GM21529 (cell line): ENCODE results near the gene FBXO28.
A peak's percentile ranks its signal among the peaks of the same experiment; 100 is the strongest.

Source experiments
- ATAC-seq: cut with Tn5 transposase; IDR thresholded peaks from one replicate; pipeline ENCODE4 v1.9.1; 2021; ENCODE audit not compliant: unreplicated experiment

The FBXO28 gene

DNA sequence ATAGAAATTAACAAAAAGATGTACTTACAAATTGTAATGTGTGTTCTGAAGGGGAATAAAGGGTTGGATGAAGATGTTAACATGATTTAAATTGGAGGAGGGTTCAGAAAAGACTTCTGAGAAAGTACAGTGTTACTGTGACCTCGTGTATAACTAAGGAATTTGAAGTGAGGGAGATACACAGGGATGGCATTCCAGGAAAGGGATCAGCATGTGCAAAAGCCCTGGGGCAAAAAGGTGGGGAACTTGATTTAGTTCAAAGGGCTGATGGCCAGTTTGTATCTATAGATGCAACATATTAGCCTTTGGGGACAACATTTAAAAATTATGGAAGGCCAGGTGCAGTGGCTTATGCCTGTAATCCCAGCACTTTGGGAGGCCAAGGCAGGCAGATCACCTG lies 35.8 kb downstream of the FBXO28 start:
- ATAC-seq, result no peak

DNA sequence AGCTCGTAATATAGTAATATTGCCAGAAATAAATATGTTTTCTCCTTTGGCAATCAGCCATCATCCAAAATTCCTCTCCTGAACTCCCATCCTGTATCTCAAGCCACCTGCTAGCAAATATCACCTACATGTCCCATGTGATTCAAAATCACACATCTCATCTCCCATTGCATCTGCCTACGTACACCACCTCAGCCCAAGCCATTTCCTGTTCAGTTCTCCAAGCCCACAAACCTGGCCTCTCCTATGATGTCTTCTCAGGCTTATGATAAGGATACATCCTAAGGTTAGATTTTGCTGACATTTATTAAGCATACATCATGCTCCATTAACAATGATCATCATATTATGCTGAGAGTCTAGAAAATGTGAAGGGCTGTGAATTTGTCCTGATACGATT lies 37.2 kb downstream of the FBXO28 start:
- no peak for ATAC-seq

DNA sequence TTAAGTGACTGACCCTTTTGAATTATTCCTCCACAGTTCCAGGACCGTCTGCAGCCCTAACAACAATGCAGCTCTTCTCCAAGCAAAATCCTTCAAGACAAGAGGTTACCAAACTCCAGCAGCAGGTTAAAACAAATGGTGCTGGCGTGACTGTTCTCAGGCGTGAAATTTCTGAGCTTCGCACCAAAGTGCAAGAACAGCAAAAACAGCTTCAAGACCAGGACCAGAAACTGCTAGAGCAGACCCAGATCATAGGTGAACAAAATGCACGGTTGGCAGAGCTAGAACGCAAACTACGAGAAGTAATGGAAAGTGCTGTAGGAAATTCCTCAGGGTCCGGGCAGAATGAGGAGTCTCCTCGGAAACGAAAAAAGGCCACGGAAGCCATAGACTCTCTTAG lies 43.4 kb downstream of the FBXO28 start:
- ATAC-seq, result no peak

DNA sequence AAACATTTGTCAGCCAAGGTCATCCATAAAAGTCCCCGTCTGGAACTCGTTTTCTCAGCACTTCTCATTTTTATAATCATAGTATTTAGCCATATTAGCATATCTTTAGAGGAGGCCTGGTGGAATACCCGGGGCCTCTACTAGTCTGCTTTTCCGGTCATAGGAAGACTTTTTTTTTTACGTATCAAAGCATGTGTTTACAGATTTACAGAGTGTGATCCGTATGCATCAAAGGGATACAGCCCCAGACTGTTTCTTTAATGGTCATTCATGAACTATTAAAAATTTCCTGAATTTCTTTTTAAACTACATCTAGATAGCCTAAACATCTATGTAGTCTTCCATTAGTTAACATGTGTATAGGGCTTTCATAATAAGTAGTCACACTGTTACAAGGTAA lies 45.6 kb downstream of the FBXO28 start:
- ATAC-seq, result no peak

DNA sequence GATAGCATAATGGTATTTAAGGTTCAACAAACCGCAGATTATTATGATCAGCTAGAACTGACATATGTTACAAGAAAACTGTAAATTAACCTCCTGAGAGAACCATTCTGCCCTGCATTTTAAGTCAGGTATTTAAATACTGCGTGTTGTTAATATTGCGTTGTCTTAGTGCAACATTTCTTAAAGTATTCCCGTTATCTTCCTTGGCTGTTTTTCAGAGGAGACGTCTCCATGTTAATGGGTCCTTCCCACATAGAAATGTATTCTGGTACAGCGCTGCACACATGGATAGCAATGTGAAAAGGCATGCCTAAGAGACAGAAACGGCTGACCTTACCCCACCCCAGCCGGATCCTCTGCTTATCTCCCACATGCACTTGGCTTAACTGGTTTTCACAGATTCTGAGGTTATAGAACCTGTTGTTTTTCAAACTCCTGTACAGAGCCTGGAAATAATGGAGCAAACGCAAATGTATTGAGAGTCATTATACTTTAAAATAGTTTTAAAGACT lies 46.3 kb downstream of the FBXO28 start:
- no peak for ATAC-seq

DNA sequence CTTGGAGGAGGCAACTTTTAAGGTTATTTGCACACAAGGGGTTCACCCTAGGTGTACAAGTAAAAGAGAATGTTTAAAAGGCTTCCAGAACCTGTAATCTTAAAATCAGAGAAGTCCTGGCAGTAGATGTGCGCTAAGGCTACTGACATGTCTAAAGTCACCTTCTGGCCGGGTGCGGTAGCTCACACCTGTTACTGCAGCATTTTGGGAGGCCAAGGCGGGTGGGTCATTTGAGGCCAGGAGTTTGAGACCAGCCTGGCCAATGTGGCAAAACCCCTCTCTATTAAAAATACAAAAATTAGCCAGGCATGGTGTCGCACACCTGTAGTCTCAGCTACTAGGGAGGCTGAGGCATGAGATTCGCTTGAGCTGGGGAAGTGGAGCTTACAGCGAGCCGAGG lies 48.9 kb downstream of the FBXO28 start:
- no peak for ATAC-seq

DNA sequence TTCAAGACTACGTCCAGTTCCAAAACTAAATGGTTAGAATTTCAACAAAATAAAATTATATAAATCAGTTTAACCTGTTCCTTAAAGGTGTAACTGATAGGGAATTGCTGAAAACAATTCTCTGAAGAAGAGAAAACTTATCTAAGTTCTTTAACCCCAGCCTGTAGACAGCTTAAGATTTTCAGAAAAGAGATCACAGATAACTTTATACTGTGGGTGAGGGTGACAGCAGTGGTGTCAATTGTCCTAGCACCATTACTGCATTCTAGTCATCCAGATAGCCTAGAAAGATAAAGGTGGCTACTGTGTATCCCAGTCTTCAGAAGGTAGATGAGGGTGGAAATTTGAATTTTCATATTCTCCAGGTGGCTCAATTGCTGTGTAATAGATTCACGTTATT lies 49.4 kb downstream of the FBXO28 start:
- no peak for ATAC-seq

DNA sequence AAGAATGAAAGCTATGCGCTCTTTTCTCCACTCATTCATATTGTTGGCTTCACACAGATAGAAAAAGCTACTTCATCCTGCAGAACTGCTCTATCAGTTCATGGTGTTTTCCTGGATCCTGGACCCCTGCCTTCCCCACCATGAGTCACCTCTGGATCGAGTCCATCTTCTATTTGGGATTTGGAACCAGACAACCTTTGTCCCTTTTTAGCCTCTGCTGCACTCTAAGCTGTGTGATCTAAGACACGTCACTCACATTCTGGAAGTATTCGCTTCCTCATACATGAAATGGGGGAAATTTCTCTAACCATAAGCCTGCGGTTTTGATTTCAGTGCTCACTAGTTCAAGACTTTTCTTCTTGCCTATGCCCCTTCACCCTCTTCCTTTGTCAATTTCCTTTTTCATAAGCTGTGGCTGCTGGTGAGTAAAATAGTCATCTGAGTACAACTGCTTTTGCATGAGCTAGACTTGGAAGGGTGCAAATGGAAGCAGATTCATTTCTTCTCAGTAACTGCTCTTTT lies 55.0 kb downstream of the FBXO28 start:
- ATAC-seq, result peak; percentile 95

DNA sequence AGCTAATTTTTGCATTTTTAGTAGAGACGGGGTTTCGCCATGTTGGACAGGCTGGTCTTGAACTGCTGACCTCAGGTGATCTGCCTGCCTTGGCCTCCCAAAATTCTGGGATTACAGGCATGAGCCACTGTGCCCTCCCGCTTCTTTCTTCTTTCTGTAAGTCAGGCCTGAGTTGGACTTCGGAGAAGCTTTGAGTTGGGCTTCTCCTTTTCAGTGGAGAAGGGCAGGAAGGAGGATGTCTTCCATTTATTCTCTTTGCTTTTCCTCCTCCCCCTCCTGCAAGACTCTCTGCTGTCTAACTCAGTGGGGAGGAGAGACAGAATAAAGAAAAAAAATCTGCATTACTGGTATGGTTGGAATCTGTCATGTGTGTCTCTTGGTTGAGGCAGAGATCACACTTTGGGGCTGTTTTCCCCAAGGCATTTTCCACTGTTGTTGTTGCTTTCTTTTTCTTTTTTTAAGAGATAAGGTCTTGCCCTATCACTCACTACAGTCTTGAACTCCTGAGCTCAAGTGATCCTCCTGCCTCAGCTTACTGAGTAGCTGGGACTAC lies 55.9 kb downstream of the FBXO28 start:
- no peak for ATAC-seq

DNA sequence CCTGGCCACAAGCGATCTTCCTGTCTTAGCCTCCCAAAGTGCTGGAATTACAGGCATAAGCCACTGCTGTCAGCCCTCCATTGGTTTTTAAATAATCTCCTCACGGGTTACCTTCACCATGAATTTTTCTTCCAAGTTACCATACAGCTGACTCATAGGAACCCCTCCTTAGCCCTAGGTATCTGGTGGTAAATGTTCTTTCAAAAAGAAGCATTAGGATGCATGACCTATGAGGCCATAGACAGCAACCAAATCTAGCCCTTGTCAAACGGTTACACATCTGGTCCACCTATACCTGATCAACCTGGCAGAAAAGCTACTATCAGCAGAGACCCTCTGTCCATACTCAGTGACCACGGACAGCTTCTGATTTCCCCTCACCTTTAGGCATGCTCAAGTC lies 56.4 kb downstream of the FBXO28 start:
- ATAC-seq, result no peak

DNA sequence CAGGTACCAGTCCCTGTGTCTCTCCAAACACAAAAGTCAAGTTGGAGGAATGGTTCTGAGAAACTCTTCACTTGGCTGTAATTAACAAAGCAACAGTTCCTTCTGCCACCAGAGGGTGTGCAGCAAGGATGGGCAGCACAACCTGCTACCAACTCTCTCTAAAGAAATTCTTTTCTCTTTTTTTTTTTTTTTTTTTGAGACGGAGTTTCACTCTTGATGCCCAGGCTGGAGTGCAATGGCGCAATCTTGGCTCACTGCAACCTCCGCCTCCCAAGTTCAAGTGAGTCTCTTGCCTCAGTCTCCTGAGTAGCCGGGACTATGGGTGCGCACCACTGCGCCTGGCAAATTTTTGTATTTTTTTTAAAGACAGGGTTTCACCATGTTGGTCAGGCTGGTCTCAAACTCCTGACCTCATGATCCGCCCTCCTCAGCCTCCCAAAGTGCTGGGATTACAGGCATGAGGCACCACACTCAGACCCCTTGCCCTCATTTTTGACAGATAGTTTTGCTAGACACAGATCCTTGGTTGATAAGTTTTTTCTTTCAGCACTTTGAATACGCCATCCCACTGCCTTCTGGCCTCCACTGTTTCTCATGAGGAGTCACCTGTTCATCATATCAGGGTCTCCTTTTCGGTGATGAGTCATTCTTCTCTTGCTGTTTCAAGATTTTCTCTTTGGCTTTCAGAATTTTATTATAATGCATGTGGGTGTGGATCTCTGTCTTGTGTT lies 57.0 kb downstream of the FBXO28 start:
- no peak for ATAC-seq

DNA sequence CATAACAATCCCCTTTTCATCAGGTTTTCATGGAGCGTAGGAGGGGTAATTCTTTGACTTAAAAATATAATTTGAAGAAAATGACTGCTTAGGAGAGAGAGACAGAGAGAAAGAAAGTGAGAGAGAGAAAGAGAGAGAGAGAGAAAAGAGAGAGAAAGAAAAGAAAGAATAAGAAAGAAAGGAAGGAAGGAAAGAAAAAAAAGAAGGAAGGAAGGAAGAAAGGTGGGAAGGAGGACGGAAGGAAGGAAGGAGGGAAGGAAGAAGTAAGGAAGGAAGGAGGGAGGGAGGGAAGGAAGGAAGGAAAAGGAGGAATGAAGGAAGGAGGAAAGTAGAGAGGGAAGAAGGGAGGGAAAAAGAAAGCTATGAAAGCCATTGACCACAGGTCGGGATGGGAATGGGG lies 58.3 kb downstream of the FBXO28 start:
- no peak for ATAC-seq

DNA sequence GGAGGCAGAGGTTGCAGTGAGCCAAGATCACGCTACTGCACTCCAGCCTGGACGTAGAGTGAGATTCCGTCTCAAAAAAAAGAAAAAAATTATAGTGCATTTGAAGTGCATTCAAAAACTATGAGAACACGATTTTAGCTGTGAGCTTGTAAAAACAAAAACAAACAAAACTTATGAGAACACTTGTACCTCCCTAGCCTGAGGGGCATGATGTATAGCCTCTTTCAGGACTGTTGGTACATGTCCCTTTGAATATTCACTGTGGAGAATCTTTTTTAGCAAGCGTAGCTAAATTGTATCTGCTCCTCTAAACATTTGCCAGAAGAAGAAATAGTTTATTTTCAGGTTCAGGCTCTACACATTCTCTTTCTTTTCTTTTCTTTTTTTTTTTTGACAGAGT lies 59.6 kb downstream of the FBXO28 start:
- no peak for ATAC-seq

DNA sequence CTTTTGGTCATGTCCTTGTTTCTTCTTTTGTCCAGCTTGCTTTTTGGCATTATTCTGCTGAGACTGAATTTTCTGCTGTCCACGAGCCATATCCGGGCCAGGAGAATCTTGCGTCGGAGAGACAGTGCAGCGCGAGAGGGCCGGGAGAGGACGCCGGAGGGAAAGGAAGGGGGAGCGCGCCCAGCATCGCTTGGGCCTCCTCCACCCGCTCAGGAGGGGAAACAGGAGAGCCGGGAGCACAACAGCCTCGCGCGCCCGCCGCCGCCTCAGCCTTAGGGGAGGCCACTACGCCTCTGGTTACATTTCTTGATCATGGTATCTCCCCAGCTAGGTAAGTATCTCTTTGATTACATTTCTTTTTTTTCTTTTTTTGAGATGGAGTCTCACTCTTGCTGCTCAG lies 61.7 kb downstream of the FBXO28 start:
- no peak for ATAC-seq

DNA sequence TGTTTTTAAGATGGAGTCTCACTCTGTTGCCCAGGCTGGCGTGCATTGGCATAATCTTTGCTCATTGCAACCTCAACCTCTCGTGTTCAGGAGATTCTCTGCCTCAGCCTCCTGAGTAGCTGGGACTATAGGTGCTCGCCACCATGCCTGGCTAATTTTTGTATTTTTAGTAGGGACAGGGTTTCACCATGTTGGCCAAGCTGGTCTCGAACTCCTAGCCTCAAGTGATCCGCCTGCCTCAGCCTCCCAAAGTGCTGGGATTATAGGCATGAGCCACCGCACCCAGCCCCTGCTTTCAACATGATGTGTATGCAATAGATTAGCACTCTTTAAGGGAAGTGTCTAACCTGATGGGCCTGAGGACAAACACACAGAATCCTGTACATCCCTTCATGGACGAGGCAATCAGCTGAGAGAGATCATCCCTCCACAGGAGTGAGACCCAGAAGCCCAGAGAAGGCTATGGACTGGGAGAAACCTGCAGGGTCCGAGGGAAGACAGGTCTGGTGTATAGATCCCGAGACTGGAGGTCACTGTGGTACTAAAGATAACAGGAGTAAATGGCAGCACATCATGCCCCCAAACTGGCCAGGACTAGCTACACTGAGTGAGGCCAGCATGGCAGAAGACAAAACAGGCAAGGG lies 63.6 kb downstream of the FBXO28 start:
- no peak for ATAC-seq

DNA sequence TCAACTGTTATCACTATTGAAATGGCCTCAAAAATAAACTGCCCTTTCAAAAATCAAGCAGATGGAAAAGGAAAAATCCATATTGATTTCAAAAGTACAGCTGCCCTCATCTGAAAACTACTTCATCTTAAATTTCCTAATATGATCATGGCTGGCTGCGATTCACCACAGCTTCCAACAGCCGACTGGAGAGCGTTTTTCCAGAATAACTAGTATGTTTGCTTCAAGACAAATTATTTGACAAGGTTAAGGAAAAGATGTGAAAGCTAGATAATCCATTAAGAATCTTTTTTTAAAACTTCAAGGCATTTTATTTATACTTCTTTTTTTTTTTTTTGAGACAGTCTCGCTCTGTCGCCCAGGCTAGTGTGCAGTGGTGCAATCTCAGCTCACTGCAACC lies 65.0 kb downstream of the FBXO28 start:
- no peak for ATAC-seq

DNA sequence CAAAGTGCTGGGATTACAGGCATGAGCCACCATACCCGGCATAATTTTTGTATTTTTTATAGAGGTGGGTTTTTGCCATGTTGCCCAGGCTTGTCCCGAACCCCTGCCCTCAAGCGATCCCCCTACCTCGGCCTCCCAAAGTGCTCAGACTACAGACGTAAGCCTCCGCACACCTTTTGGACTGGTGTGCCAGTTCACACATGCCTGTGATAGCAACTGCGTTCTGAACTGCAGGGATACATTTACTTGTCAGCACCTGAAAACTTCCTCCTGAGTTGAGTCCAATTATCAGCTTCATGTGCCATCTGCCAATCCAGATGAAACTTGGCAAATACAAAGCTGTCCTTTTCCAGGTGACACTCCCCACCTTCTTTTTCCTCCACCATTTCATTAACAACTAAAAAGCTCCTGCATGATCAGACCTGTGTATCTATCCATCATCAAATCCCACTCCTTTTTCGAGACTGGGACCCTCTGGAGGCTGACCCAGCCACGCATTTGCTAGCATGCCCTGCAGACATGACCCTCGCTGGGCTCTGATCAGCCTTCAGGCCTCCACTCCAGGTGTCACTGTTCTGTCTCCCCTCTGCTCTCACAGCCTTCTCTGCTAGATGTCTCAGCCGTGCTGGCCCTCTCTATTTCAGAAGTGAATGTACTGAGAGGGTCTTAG lies 67.0 kb downstream of the FBXO28 start:
- ATAC-seq, result no peak

DNA sequence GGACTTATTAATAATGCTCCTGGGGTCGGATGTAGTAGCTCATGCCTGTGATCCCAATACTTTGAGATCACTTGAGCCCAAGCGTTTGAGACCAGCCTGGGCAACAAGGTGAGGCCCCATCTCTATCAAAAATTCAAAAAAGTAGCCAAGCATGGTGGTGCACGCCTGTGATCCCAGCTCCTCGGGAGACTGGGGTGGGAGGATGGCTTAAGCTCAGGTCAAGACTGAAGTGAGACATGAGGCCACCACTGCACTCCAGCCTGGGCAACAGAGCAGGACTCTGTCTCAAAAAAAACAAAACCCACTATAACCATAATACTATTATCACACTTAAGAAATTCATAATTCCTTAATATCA lies 67.5 kb downstream of the FBXO28 start:
- ATAC-seq, result no peak

DNA sequence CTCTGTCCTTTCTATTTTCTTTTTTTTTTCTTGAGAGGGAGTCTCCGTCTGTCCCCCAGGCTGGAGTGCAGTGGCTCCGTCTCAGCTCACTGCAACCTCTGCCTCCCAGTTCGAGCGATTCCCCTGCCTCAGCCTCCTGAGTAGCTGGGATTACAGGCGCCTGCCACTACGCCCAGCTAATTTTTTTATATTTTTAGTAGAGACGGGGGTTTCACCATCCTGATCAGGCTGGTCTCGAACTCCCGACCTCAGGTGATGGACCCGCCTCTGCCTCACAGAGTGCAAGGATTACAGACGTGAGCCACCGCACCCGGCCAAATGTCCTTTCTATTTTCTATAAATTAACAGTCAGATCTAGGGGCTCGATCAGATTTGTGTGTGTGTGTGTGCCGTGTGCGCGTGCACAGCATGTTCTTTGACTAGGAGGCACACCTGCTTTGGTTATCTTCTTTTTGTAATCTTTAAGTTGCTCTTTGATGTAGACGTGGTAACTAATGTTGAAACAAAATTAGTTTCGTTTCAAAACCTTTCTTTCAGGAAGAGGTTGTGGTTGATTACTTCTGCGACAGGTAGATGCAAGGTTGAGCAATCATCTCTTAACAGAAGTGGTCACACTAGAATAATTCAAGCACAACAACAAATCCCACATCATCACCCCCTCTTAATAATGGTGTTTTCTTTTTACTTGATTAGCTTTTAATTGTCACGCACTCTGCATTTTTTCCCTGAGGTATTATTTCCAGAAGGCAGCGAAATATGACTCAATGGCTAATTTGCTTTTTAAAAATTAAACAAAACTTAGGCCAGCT lies 68.3 kb downstream of the FBXO28 start:
- peak; percentile 45 for ATAC-seq

DNA sequence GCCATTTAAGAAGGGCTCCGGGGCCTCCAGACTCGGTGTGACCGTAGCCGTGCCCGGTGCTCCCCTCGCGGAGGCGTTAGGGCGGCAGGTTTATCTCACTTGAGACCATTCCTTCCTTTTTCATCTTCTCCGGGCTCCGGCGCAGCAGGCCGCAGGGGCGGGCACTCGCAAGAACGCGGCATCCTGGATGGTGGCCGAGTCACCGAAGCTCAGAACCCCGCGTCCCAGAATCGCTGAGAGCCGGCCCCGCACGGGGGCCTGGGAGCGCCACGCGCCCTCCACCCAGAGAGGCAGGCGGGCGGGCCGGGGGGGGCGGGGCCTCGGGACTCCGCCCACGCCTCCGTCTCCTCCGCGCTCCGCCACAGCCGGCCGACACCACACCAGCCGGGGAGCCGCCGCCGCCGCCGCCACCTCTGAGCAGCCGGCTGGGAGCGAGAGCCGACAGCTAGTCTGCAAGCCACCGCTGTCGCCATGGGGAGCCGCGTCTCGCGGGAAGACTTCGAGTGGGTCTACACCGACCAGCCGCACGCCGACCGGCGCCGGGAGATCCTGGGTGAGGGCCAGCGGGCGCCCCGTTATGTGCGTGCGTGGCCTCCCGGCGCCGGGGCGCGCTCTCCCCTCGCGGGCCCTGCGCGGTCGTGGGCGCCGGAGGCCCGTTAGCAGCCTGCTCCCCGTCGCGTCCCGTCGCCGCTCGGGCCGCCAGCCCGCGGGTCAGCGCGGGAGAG lies 69.1 kb downstream of the FBXO28 start, which contains the start of gene DEGS1:
Gene DEGS1, plus strand, starts transcription at position 375 of the 725 bp plus-strand sequence. Its CDS starts 97 bp downstream, at position 472.
- ATAC-seq, result peak; percentile 66
